Aorta (tissue), 5 donors: Measurements from ENCODE around the gene IL1RAP. TPM values are rescaled to one million over a fixed set of nuclear protein-coding genes. Genes with fewer than 3 reads are reported as not detected.
A peak's percentile ranks its signal among the peaks of the same experiment; 100 is the strongest.

Experiments
- ATAC-seq: fragments of 200-7000 bp; cut with Tn5 transposase; one replicate; pipeline ENCODE4 v1.9.1; 2022; ENCODE audit warnings: moderate library complexity; ENCODE audit not compliant: low FRiP score
- DNase-seq, 2 donors: peaks; one replicate each; pipeline ENCODE4 v3.0.0-alpha.2; 2020
- H3K27ac ChIP-seq, 2 donors: one replicate each; pipeline ENCODE4 v1.5.1; 2013; ENCODE audit warnings: low read length in 2 of 2, mild to moderate bottlenecking in 2 of 2, moderate library complexity in 2 of 2, control low read depth in 1 of 2, inconsistent platforms in 1 of 2, low read depth in 1 of 2
- H3K27me3 ChIP-seq, 2 donors: one replicate each; pipeline ENCODE4 v1.6.1; 2013; ENCODE audit warnings: control low read depth in 1 of 2, low read length in 1 of 2, mild to moderate bottlenecking in 1 of 2, moderate library complexity in 1 of 2; ENCODE audit not compliant: insufficient read depth in 2 of 2, control insufficient read depth in 1 of 2
- H3K36me3 ChIP-seq, 2 donors: one replicate each; pipeline ENCODE4 v1.6.1; 2013; ENCODE audit warnings: control low read depth in 1 of 2, low read length in 1 of 2, mild to moderate bottlenecking in 1 of 2; ENCODE audit not compliant: insufficient read depth in 2 of 2, control insufficient read depth in 1 of 2
- H3K4me1 ChIP-seq, 2 donors: one replicate each; pipeline ENCODE4 v1.6.1; 2013; ENCODE audit warnings: low read length in 2 of 2, control low read depth in 1 of 2, mild to moderate bottlenecking in 1 of 2, moderate library complexity in 1 of 2; ENCODE audit not compliant: insufficient read depth in 2 of 2, control insufficient read depth in 1 of 2
- H3K4me3 ChIP-seq, 2 donors: one replicate each; pipeline ENCODE4 v1.5.1; 2013; ENCODE audit warnings: low read length in 2 of 2, control low read depth in 1 of 2, mild to moderate bottlenecking in 1 of 2
- H3K9me3 ChIP-seq: one replicate; pipeline ENCODE4 v1.6.1; 2013; ENCODE audit warnings: mild to moderate bottlenecking, low read length; ENCODE audit not compliant: control insufficient read depth
- WGBS, 2 donors: extraction: QIAGEN DNeasy Blood & Tissue Kit; methylation state at CpG; one replicate each; pipeline ENCODE4 v1.1.7; 2013; 5-methylcytosine and 5-hydroxymethylcytosine counted together
- intact Hi-C, 2 donors: fragments of 100-400 bp; cut with DNase I; formaldehyde crosslinking; loops; one replicate each; pipeline versions ENCODE4 v1.14.2 to v1.15.0; 2022
- polyA plus RNA-seq, 2 donors: library from polyadenylated mRNA; stranded (reverse); fragments of 200-250 nt; gene quantifications; one replicate each; pipeline ENCODE4 v1.2.3, GENCODE V29; 2013
- total RNA-seq, 2 donors: library from RNA; stranded (reverse); fragmentation: NEBNext Ultra II Directional; extraction: Animal tissue kit (Norgen Biotek cat#: 25700); gene quantifications; one replicate each; pipeline ENCODE4 v1.2.1, GENCODE V29; 2021
- donor health status: healthy with polysubstance abuse.
- donor health status: Bipolar disorder and iron deficiency.
- donor health status: DM: no; HTN: no; CAD: no.
- donor health status: DM: no; HTN: no; CAD: no.
- donor health status: DM: yes; HTN: yes; CAD: no.

Gene IL1RAP
- total and polyA plus RNA-seq, 4 donors = 2.5 to 19.1 (median 10.0) TPM

GRCh38 chr3:190697502-190697830, 183.6 kb downstream of the IL1RAP start:
- no peaks in the 10 kb centered on the region for H3K9me3 ChIP-seq
- no peaks in the 10 kb centered on the region for H3K4me1 ChIP-seq
- no peak for ATAC-seq
- no peak overlapping the region for H3K27ac ChIP-seq
- no peaks in the 10 kb centered on the region for H3K27me3 ChIP-seq
- no peak for DNase-seq
- no peak overlapping the region for H3K4me3 ChIP-seq
- intact Hi-C loops = no loop called here
- H3K36me3 ChIP-seq = no peaks in the 10 kb centered on the region

GRCh38 chr3:190697901-190698300, 184.0 kb downstream of the IL1RAP start:
- Histone ChIP-seq H3K27me3 (no peaks in the 10 kb centered on the region), H3K27ac (no peak overlapping the region), H3K4me3 (no peak overlapping the region), H3K4me1 (no peaks in the 10 kb centered on the region), H3K9me3 (no peaks in the 10 kb centered on the region), H3K36me3 (no peaks in the 10 kb centered on the region)
- intact Hi-C loops = no loop called here
- no peak for ATAC-seq
- 29 to 36% methylated on average over 4 of the region's 4 CpGs for whole genome bisulfite sequencing, 2 donors
- peak in 1 of 2 donors; percentile 40 for DNase-seq

GRCh38 chr3:190699776-190700175, 185.9 kb downstream of the IL1RAP start:
- intact Hi-C loops = loop anchor here in 1 of 2 donors (5.0 kb wide), 1 partner anchor 187 kb away; the partner anchor contains the start of gene IL1RAP

GRCh38 chr3:190701096-190701532, 187.2 kb downstream of the IL1RAP start:
- Histone ChIP-seq H3K36me3 (no peaks in the 10 kb centered on the region), H3K9me3 (no peaks in the 10 kb centered on the region), H3K27me3 (no peaks in the 10 kb centered on the region), H3K4me3 (no peak overlapping the region), H3K4me1 (no peaks in the 10 kb centered on the region), H3K27ac (no peak overlapping the region)
- 20 to 22% methylated on average over 4 of the region's 4 CpGs for WGBS, 2 donors
- DNase-seq = no peak
- intact Hi-C loops = loop anchor here in 1 of 2 donors (5.0 kb wide), 1 partner anchor 189 kb away; the partner anchor contains the start of gene IL1RAP
- ATAC-seq = no peak

More at GRCh38 chr3:190699776-190700175, 185.9 kb downstream of the IL1RAP start:
- Histone ChIP-seq H3K27me3 (no peaks in the 10 kb centered on the region), H3K9me3 (no peaks in the 10 kb centered on the region), H3K27ac (no peak overlapping the region), H3K4me1 (no peaks in the 10 kb centered on the region), H3K36me3 (no peaks in the 10 kb centered on the region), H3K4me3 (no peak overlapping the region)
- DNase-seq (no peak), ATAC-seq (no peak)
- 87 to 93% methylated on average over 2 of the region's 2 CpGs for WGBS, 2 donors

- 65 to 82% methylated on average over 3 of the region's 3 CpGs for WGBS, 2 donors
- no peaks in the 10 kb centered on the region for H3K36me3 ChIP-seq
These were observed 192.7 kb downstream of the IL1RAP start for GRCh38 chr3:190706582-190706981.

More at GRCh38 chr3:190706582-190706981, 192.7 kb downstream of the IL1RAP start:
- no peaks in the 10 kb centered on the region for H3K9me3 ChIP-seq
- DNase-seq (no peak), ATAC-seq (no peak)
- no peaks in the 10 kb centered on the region for H3K4me1 ChIP-seq
- H3K27me3 ChIP-seq = no peaks in the 10 kb centered on the region
- H3K4me3 ChIP-seq = no peak overlapping the region
- intact Hi-C loops = no loop called here
- no peak overlapping the region for H3K27ac ChIP-seq

Other genes with a start within 250 kb of the IL1RAP start
- gene CLDN1, start 191.6 kb upstream of the IL1RAP start, total RNA-seq = 1 to 10 TPM; 1.8 to 4.5 TPM
- 1 to 10 TPM; 1.6 to 1.8 TPM for gene CLDN1, start 191.6 kb upstream of the IL1RAP start, polyA plus RNA-seq
- gene CLDN16, start 125.9 kb upstream of the IL1RAP start, total RNA-seq = not detected
- not detected for gene CLDN16, start 125.9 kb upstream of the IL1RAP start, polyA plus RNA-seq
- not detected for gene TMEM207, start 64.2 kb upstream of the IL1RAP start, total RNA-seq
- not detected for gene TMEM207, start 64.2 kb upstream of the IL1RAP start, polyA plus RNA-seq